ENCODE results near the gene MRPS10.

MRPS10 gene

GRCh38 chr6:42255050-42255449 is 37.4 kb upstream of the MRPS10 start:
- H3K4me1 ChIP-seq (ENCODE audit: control insufficient read depth, insufficient read depth, low read length) = peaks cover 7% of the 10 kb centered on the region
- no peaks in the 10 kb centered on the region for H3K9me3 ChIP-seq (replicated peaks; ENCODE audit: low read length)
- H3K4me3 ChIP-seq (ENCODE audit: low read length) = no peak overlapping the region
- no peak overlapping the region for H3K4me2 ChIP-seq (ENCODE audit: low read length)
- no peaks in the 10 kb centered on the region for H3K27me3 ChIP-seq (ENCODE audit: control insufficient read depth, insufficient read depth, low read length)
- no peaks in the 10 kb centered on the region for H3K36me3 ChIP-seq (ENCODE audit: insufficient read depth, low read length)
- H3K9ac ChIP-seq (ENCODE audit: low read depth, low read length) = no peak overlapping the region

GRCh38 chr6:42254505-42254904 is 36.8 kb upstream of the MRPS10 start:
- no peak overlapping the region for H3K4me3 ChIP-seq (ENCODE audit: low read length)
- no peaks in the 10 kb centered on the region for H3K9me3 ChIP-seq (replicated peaks; ENCODE audit: low read length)
- no peak overlapping the region for H3K9ac ChIP-seq (ENCODE audit: low read depth, low read length)
- no peak overlapping the region for H3K4me2 ChIP-seq (ENCODE audit: low read length)
- no peaks in the 10 kb centered on the region for H3K36me3 ChIP-seq (ENCODE audit: insufficient read depth, low read length)
- H3K27me3 ChIP-seq (ENCODE audit: control insufficient read depth, insufficient read depth, low read length) = no peaks in the 10 kb centered on the region
- peaks cover 7% of the 10 kb centered on the region for H3K4me1 ChIP-seq (ENCODE audit: control insufficient read depth, insufficient read depth, low read length)

GRCh38 chr6:42251911-42252637 is 34.4 kb upstream of the MRPS10 start:
- Histone ChIP-seq H3K4me1 (ENCODE audit: control insufficient read depth, insufficient read depth, low read length) (peaks cover 7% of the 10 kb centered on the region), H3K4me3 (ENCODE audit: low read length) (no peak overlapping the region), H3K9ac (ENCODE audit: low read depth, low read length) (no peak overlapping the region)

GRCh38 chr6:42251500-42251899 is 33.8 kb upstream of the MRPS10 start:
- Histone ChIP-seq H3K4me2 (ENCODE audit: low read length) (no peak overlapping the region), H3K4me1 (ENCODE audit: control insufficient read depth, insufficient read depth, low read length) (peaks cover 7% of the 10 kb centered on the region), H3K9ac (ENCODE audit: low read depth, low read length) (no peak overlapping the region), H3K4me3 (ENCODE audit: low read length) (no peak overlapping the region), H3K36me3 (ENCODE audit: insufficient read depth, low read length) (no peaks in the 10 kb centered on the region), H3K27me3 (ENCODE audit: control insufficient read depth, insufficient read depth, low read length) (no peaks in the 10 kb centered on the region), H3K9me3 (replicated peaks; ENCODE audit: low read length) (no peaks in the 10 kb centered on the region)

More at GRCh38 chr6:42251911-42252637, 34.4 kb upstream of the MRPS10 start:
- H3K36me3 ChIP-seq (ENCODE audit: insufficient read depth, low read length) = no peaks in the 10 kb centered on the region
- H3K27me3 ChIP-seq (ENCODE audit: control insufficient read depth, insufficient read depth, low read length) = no peaks in the 10 kb centered on the region
- H3K4me2 ChIP-seq (ENCODE audit: low read length) = no peak overlapping the region
- no peaks in the 10 kb centered on the region for H3K9me3 ChIP-seq (replicated peaks; ENCODE audit: low read length)

GRCh38 chr6:42250274-42250931 is 32.7 kb upstream of the MRPS10 start:
- no peak overlapping the region for H3K4me2 ChIP-seq (ENCODE audit: low read length)
- H3K9ac ChIP-seq (ENCODE audit: low read depth, low read length) = no peak overlapping the region
- peaks cover 5% of the 10 kb centered on the region for H3K4me1 ChIP-seq (ENCODE audit: control insufficient read depth, insufficient read depth, low read length)
- no peaks in the 10 kb centered on the region for H3K9me3 ChIP-seq (replicated peaks; ENCODE audit: low read length)
- H3K27me3 ChIP-seq (ENCODE audit: control insufficient read depth, insufficient read depth, low read length) = no peaks in the 10 kb centered on the region
- H3K4me3 ChIP-seq (ENCODE audit: low read length) = no peak overlapping the region
- H3K36me3 ChIP-seq (ENCODE audit: insufficient read depth, low read length) = no peaks in the 10 kb centered on the region

- no peak overlapping the region for H3K4me3 ChIP-seq (ENCODE audit: low read length)
- no peaks in the 10 kb centered on the region for H3K4me1 ChIP-seq (ENCODE audit: control insufficient read depth, insufficient read depth, low read length)
- no peaks in the 10 kb centered on the region for H3K27me3 ChIP-seq (ENCODE audit: control insufficient read depth, insufficient read depth, low read length)
- H3K9me3 ChIP-seq (replicated peaks; ENCODE audit: low read length) = no peaks in the 10 kb centered on the region
- H3K36me3 ChIP-seq (ENCODE audit: insufficient read depth, low read length) = no peaks in the 10 kb centered on the region
- H3K4me2 ChIP-seq (ENCODE audit: low read length) = no peak overlapping the region
- H3K9ac ChIP-seq (ENCODE audit: low read depth, low read length) = no peak overlapping the region
Measured at GRCh38 chr6:42249279-42249678, 31.6 kb upstream of the MRPS10 start.

GRCh38 chr6:42243046-42243445 is 25.4 kb upstream of the MRPS10 start:
- H3K36me3 ChIP-seq (ENCODE audit: insufficient read depth, low read length) = no peaks in the 10 kb centered on the region
- H3K4me3 ChIP-seq (ENCODE audit: low read length) = no peak overlapping the region

GRCh38 chr6:42241915-42242314 is 24.3 kb upstream of the MRPS10 start:
- no peak overlapping the region for H3K4me3 ChIP-seq (ENCODE audit: low read length)
- no peaks in the 10 kb centered on the region for H3K36me3 ChIP-seq (ENCODE audit: insufficient read depth, low read length)
- peaks cover 28% of the 10 kb centered on the region for H3K4me1 ChIP-seq (ENCODE audit: control insufficient read depth, insufficient read depth, low read length)
- no peak overlapping the region for H3K4me2 ChIP-seq (ENCODE audit: low read length)
- no peaks in the 10 kb centered on the region for H3K9me3 ChIP-seq (replicated peaks; ENCODE audit: low read length)
- no peak overlapping the region for H3K9ac ChIP-seq (ENCODE audit: low read depth, low read length)
- H3K27me3 ChIP-seq (ENCODE audit: control insufficient read depth, insufficient read depth, low read length) = no peaks in the 10 kb centered on the region

More at GRCh38 chr6:42243046-42243445, 25.4 kb upstream of the MRPS10 start:
- H3K4me2 ChIP-seq (ENCODE audit: low read length) = no peak overlapping the region
- H3K4me1 ChIP-seq (ENCODE audit: control insufficient read depth, insufficient read depth, low read length) = peaks cover 24% of the 10 kb centered on the region
- H3K9ac ChIP-seq (ENCODE audit: low read depth, low read length) = no peak overlapping the region
- no peaks in the 10 kb centered on the region for H3K27me3 ChIP-seq (ENCODE audit: control insufficient read depth, insufficient read depth, low read length)
- no peaks in the 10 kb centered on the region for H3K9me3 ChIP-seq (replicated peaks; ENCODE audit: low read length)

GRCh38 chr6:42239736-42240375 is 22.2 kb upstream of the MRPS10 start:
- Histone ChIP-seq H3K4me3 (ENCODE audit: low read length) (no peak overlapping the region), H3K4me2 (ENCODE audit: low read length) (peak overlapping the region; percentile 22), H3K9me3 (replicated peaks; ENCODE audit: low read length) (no peaks in the 10 kb centered on the region), H3K9ac (ENCODE audit: low read depth, low read length) (no peak overlapping the region), H3K27me3 (ENCODE audit: control insufficient read depth, insufficient read depth, low read length) (no peaks in the 10 kb centered on the region), H3K36me3 (ENCODE audit: insufficient read depth, low read length) (no peaks in the 10 kb centered on the region), H3K4me1 (ENCODE audit: control insufficient read depth, insufficient read depth, low read length) (peaks cover 28% of the 10 kb centered on the region)

GRCh38 chr6:42239333-42239732 is 21.7 kb upstream of the MRPS10 start:
- H3K4me3 ChIP-seq (ENCODE audit: low read length) = no peak overlapping the region

GRCh38 chr6:42237857-42238256 is 20.2 kb upstream of the MRPS10 start:
- Histone ChIP-seq H3K9ac (ENCODE audit: low read depth, low read length) (no peak overlapping the region), H3K36me3 (ENCODE audit: insufficient read depth, low read length) (no peaks in the 10 kb centered on the region), H3K4me1 (ENCODE audit: control insufficient read depth, insufficient read depth, low read length) (peaks cover 28% of the 10 kb centered on the region), H3K9me3 (replicated peaks; ENCODE audit: low read length) (no peaks in the 10 kb centered on the region), H3K4me3 (ENCODE audit: low read length) (no peak overlapping the region), H3K27me3 (ENCODE audit: control insufficient read depth, insufficient read depth, low read length) (no peaks in the 10 kb centered on the region), H3K4me2 (ENCODE audit: low read length) (no peak overlapping the region)

More at GRCh38 chr6:42239333-42239732, 21.7 kb upstream of the MRPS10 start:
- H3K27me3 ChIP-seq (ENCODE audit: control insufficient read depth, insufficient read depth, low read length) = no peaks in the 10 kb centered on the region
- H3K36me3 ChIP-seq (ENCODE audit: insufficient read depth, low read length) = no peaks in the 10 kb centered on the region
- no peak overlapping the region for H3K9ac ChIP-seq (ENCODE audit: low read depth, low read length)
- H3K4me1 ChIP-seq (ENCODE audit: control insufficient read depth, insufficient read depth, low read length) = peaks cover 28% of the 10 kb centered on the region
- peak overlapping the region; percentile 22 for H3K4me2 ChIP-seq (ENCODE audit: low read length)
- H3K9me3 ChIP-seq (replicated peaks; ENCODE audit: low read length) = no peaks in the 10 kb centered on the region
